Aorta (tissue), 5 donors: ENCODE measurements around the gene ZNF440. TPM values are rescaled to one million over a fixed set of nuclear protein-coding genes. Genes with fewer than 3 reads are reported as not detected.

ENCODE experiments used
- ATAC-seq: fragments of 200-7000 bp; cut with Tn5 transposase; one replicate; pipeline ENCODE4 v1.9.1; 2022; ENCODE audit warnings: moderate library complexity; ENCODE audit not compliant: low FRiP score
- DNase-seq, 2 donors: peaks; one replicate each; pipeline ENCODE4 v3.0.0-alpha.2; 2020
- H3K27ac ChIP-seq, 2 donors: one replicate each; pipeline ENCODE4 v1.5.1; 2013; ENCODE audit warnings: low read length in 2 of 2, mild to moderate bottlenecking in 2 of 2, moderate library complexity in 2 of 2, control low read depth in 1 of 2, inconsistent platforms in 1 of 2, low read depth in 1 of 2
- H3K27me3 ChIP-seq, 2 donors: one replicate each; pipeline ENCODE4 v1.6.1; 2013; ENCODE audit warnings: control low read depth in 1 of 2, low read length in 1 of 2, mild to moderate bottlenecking in 1 of 2, moderate library complexity in 1 of 2; ENCODE audit not compliant: insufficient read depth in 2 of 2, control insufficient read depth in 1 of 2
- H3K36me3 ChIP-seq, 2 donors: one replicate each; pipeline ENCODE4 v1.6.1; 2013; ENCODE audit warnings: control low read depth in 1 of 2, low read length in 1 of 2, mild to moderate bottlenecking in 1 of 2; ENCODE audit not compliant: insufficient read depth in 2 of 2, control insufficient read depth in 1 of 2
- H3K4me1 ChIP-seq, 2 donors: one replicate each; pipeline ENCODE4 v1.6.1; 2013; ENCODE audit warnings: low read length in 2 of 2, control low read depth in 1 of 2, mild to moderate bottlenecking in 1 of 2, moderate library complexity in 1 of 2; ENCODE audit not compliant: insufficient read depth in 2 of 2, control insufficient read depth in 1 of 2
- H3K4me3 ChIP-seq, 2 donors: one replicate each; pipeline ENCODE4 v1.5.1; 2013; ENCODE audit warnings: low read length in 2 of 2, control low read depth in 1 of 2, mild to moderate bottlenecking in 1 of 2
- H3K9me3 ChIP-seq: one replicate; pipeline ENCODE4 v1.6.1; 2013; ENCODE audit warnings: mild to moderate bottlenecking, low read length; ENCODE audit not compliant: control insufficient read depth
- WGBS, 2 donors: extraction: QIAGEN DNeasy Blood & Tissue Kit; methylation state at CpG; one replicate each; pipeline ENCODE4 v1.1.7; 2013; 5-methylcytosine and 5-hydroxymethylcytosine counted together
- intact Hi-C, 2 donors: fragments of 100-400 bp; cut with DNase I; formaldehyde crosslinking; loops; one replicate each; pipeline versions ENCODE4 v1.14.2 to v1.15.0; 2022
- polyA plus RNA-seq, 2 donors: library from polyadenylated mRNA; stranded (reverse); fragments of 200-250 nt; gene quantifications; one replicate each; pipeline ENCODE4 v1.2.3, GENCODE V29; 2013
- total RNA-seq, 2 donors: library from RNA; stranded (reverse); fragmentation: NEBNext Ultra II Directional; extraction: Animal tissue kit (Norgen Biotek cat#: 25700); gene quantifications; one replicate each; pipeline ENCODE4 v1.2.1, GENCODE V29; 2021
- donor health status: healthy with polysubstance abuse.
- donor health status: Bipolar disorder and iron deficiency.
- donor health status: DM: no; HTN: no; CAD: no.
- donor health status: DM: no; HTN: no; CAD: no.
- donor health status: DM: yes; HTN: yes; CAD: no.

Gene ZNF440
- total and polyA plus RNA-seq, 4 donors = 3.1 to 16.1 (median 9.1) TPM

- intact Hi-C loops = no loop called here
- no peaks in the 10 kb centered on the region for H3K27me3 ChIP-seq
- no peak overlapping the region for H3K4me3 ChIP-seq
- no peak for DNase-seq
- H3K36me3 ChIP-seq = peaks cover 26 to 40% of the 10 kb centered on the region in 2 donors
- H3K9me3 ChIP-seq = peaks cover 26% of the 10 kb centered on the region
- H3K27ac ChIP-seq = no peak overlapping the region
- no peak for ATAC-seq
- no peaks in the 10 kb centered on the region for H3K4me1 ChIP-seq
- WGBS, 2 donors = 97 to 98% methylated on average over 5 of the region's 5 CpGs
Observed at GRCh38 chr19:11781295-11782057, 32.6 kb upstream of the ZNF440 start.

- DNase-seq = no peak
- H3K27ac ChIP-seq = no peak overlapping the region
- no peak for ATAC-seq
- intact Hi-C loops = no loop called here
- no peak overlapping the region for H3K4me3 ChIP-seq
- peaks cover 23% of the 10 kb centered on the region for H3K9me3 ChIP-seq
- WGBS, 2 donors = 95 to 100% methylated on average over 1 of the region's 1 CpG
- no peaks in the 10 kb centered on the region for H3K27me3 ChIP-seq
- peaks cover 18 to 27% of the 10 kb centered on the region in 2 donors for H3K36me3 ChIP-seq
- H3K4me1 ChIP-seq = no peaks in the 10 kb centered on the region
Observed at GRCh38 chr19:11783767-11784166, 30.3 kb upstream of the ZNF440 start.

- ATAC-seq (no peak), DNase-seq (no peak)
- intact Hi-C loops = no loop called here
- no peak overlapping the region for H3K27ac ChIP-seq
- WGBS, 2 donors = 98 to 99% methylated on average over 3 of the region's 3 CpGs
- H3K36me3 ChIP-seq = peaks cover 14 to 22% of the 10 kb centered on the region in 2 donors
- H3K9me3 ChIP-seq = peaks cover 20% of the 10 kb centered on the region
- no peaks in the 10 kb centered on the region for H3K4me1 ChIP-seq
- H3K27me3 ChIP-seq = no peaks in the 10 kb centered on the region
- H3K4me3 ChIP-seq = no peak overlapping the region
Observed at GRCh38 chr19:11784356-11784755, 29.7 kb upstream of the ZNF440 start.

- Histone ChIP-seq H3K9me3 (peaks cover 8% of the 10 kb centered on the region), H3K27ac (no peak overlapping the region), H3K36me3 (peaks cover 0 to 2% of the 10 kb centered on the region in 2 donors), H3K4me3 (no peak overlapping the region), H3K27me3 (no peaks in the 10 kb centered on the region), H3K4me1 (no peaks in the 10 kb centered on the region)
- 64 to 73% methylated on average over 3 of the region's 3 CpGs for whole genome bisulfite sequencing, 2 donors
- ATAC-seq = no peak
- intact Hi-C loops = no loop called here
- DNase-seq = no peak
Observed at GRCh38 chr19:11787536-11787935, 26.5 kb upstream of the ZNF440 start.

GRCh38 chr19:11792942-11793341 is 21.1 kb upstream of the ZNF440 start:
- intact Hi-C loops = loop anchor here in 1 of 2 donors (10.0 kb wide), 1 partner anchor 92 kb away; the partner anchor contains the start of gene ZNF69
- H3K4me1 ChIP-seq = no peaks in the 10 kb centered on the region
- no peak overlapping the region for H3K27ac ChIP-seq
- H3K27me3 ChIP-seq = no peaks in the 10 kb centered on the region
- peaks cover under 1% of the 10 kb centered on the region for H3K9me3 ChIP-seq
- no peaks in the 10 kb centered on the region for H3K36me3 ChIP-seq
- no peak for DNase-seq
- no peak for ATAC-seq
- H3K4me3 ChIP-seq = no peak overlapping the region

- Histone ChIP-seq H3K9me3 (no peaks in the 10 kb centered on the region), H3K27ac (no peak overlapping the region), H3K4me3 (no peak overlapping the region), H3K36me3 (no peaks in the 10 kb centered on the region), H3K27me3 (no peaks in the 10 kb centered on the region), H3K4me1 (no peaks in the 10 kb centered on the region)
- ATAC-seq (peak; percentile 95), DNase-seq (peak; percentile 85 to 88)
- intact Hi-C loops = loop anchor here (5.0 to 10.0 kb wide), 4 partner anchors 87 to 345 kb away; partner anchors contain the start of genes ZNF20 (in 1 of the 2) and ZNF69 (in 1 of the 2)
- WGBS, 2 donors = 5 to 8% methylated on average over 8 of the region's 8 CpGs
Observed at GRCh38 chr19:11797491-11797890, 16.6 kb upstream of the ZNF440 start.

GRCh38 chr19:11798391-11799330 is 15.4 kb upstream of the ZNF440 start, which contains the start of gene ZNF491:
ZNF491 (plus strand) TSS chr19:11798523; CDS start chr19:11805954, 7,431 bp downstream.
- WGBS, 2 donors = 0% methylated on average over 52 to 56 of the region's 56 CpGs
- ATAC-seq (peak; percentile 99), DNase-seq (peak; percentile 96 to 97)
- Histone ChIP-seq H3K27ac (peak within 1 kb of the TSS in 1 of 2 donors; percentile 26), H3K27me3 (no peaks in the 10 kb centered on the region), H3K4me1 (no peaks in the 10 kb centered on the region), H3K9me3 (peaks cover under 1% of the 10 kb centered on the region), H3K4me3 (peak within 1 kb of the TSS; percentile 8 to 55), H3K36me3 (no peaks in the 10 kb centered on the region)
- intact Hi-C loops = loop anchor here (2.0 to 10.0 kb wide), 6 partner anchors 16 to 344 kb away; partner anchors contain the start of genes ZNF20 (in 1 of the 2), ZNF440 (in 1 of the 2) and ZNF69 (in 1 of the 2)

- WGBS, 2 donors = 96% methylated on average over 11 of the region's 11 CpGs
- intact Hi-C loops = no loop called here
- no peak for ATAC-seq
- no peak for DNase-seq
- H3K27ac ChIP-seq = no peak overlapping the region
- H3K36me3 ChIP-seq = peaks cover 3 to 8% of the 10 kb centered on the region in 2 donors
- peak overlapping the region in 1 of 2 donors; percentile 20 for H3K4me3 ChIP-seq
- H3K4me1 ChIP-seq = no peaks in the 10 kb centered on the region
- peaks cover 8% of the 10 kb centered on the region for H3K9me3 ChIP-seq
- no peaks in the 10 kb centered on the region for H3K27me3 ChIP-seq
Observed at GRCh38 chr19:11806354-11807098, 7.5 kb upstream of the ZNF440 start.
